OCI-LY3 (cell line): ENCODE measurements around the gene SEMA3C.
A peak's percentile ranks its signal among the peaks of the same experiment; 100 is the strongest.

ENCODE experiments used
- H2AFZ ChIP-seq: fragments of 200-600, 300-600 bp; shearing (Covaris generic); 2 replicates; pipeline ENCODE4 v1.6.0; 2014; ENCODE audit warnings: antibody characterized with exemption, low read depth, low read length
- H3K27ac ChIP-seq: fragments of 200-600, 300-600 bp; sonication (generic); 2 replicates; pipeline ENCODE4 v1.5.1; 2014; ENCODE audit warnings: mild to moderate bottlenecking, low read length, moderate library complexity, mixed read lengths
- H3K27me3 ChIP-seq: fragments of 200-600, 300-600 bp; sonication (generic); 2 replicates; pipeline ENCODE4 v1.6.1; 2014; ENCODE audit warnings: low read depth, low read length, mixed read lengths
- H3K36me3 ChIP-seq: fragments of 200-600, 300-600 bp; sonication (generic); replicated peaks from 2 replicates; pipeline ENCODE3; 2014; ENCODE audit warnings: low read depth, low read length, mixed read lengths
- H3K4me1 ChIP-seq: fragments of 300-600, 200-600 bp; sonication (generic); 2 replicates; pipeline ENCODE4 v1.6.1; 2014; ENCODE audit warnings: low read length, mixed read lengths
- H3K4me2 ChIP-seq: fragments of 200-600, 300-600 bp; sonication (generic); 2 replicates; pipeline ENCODE4 v1.6.1; 2014; ENCODE audit warnings: low read length, mixed read lengths
- H3K4me3 ChIP-seq: fragments of 300-600, 200-600 bp; sonication (generic); 2 replicates; pipeline ENCODE4 v1.5.1; 2014; ENCODE audit warnings: antibody characterized with exemption, mild to moderate bottlenecking, low read length, moderate library complexity
- H3K79me2 ChIP-seq: fragments of 300-600, 200-600 bp; shearing (Covaris generic); 2 replicates; pipeline ENCODE4 v1.6.1; 2014; ENCODE audit warnings: mild to moderate bottlenecking, low read length, mixed read lengths
- H3K9ac ChIP-seq: fragments of 300-600, 200-600 bp; shearing (Covaris generic); 2 replicates; pipeline ENCODE4 v1.6.0; 2014; ENCODE audit warnings: mild to moderate bottlenecking, low read length, moderate library complexity
- H3K9me3 ChIP-seq: fragments of 200-600, 300-600 bp; shearing (Covaris generic); 2 replicates; pipeline ENCODE4 v1.6.1; 2014; ENCODE audit warnings: low read length, mixed read lengths; ENCODE audit not compliant: insufficient read depth
- H4K20me1 ChIP-seq: fragments of 200-600, 300-600 bp; sonication (generic); 2 replicates; pipeline ENCODE4 v1.6.1; 2016; ENCODE audit warnings: low read length, mixed read lengths; ENCODE audit not compliant: insufficient read depth
- EZH2phosphoT487 ChIP-seq: fragments of 200-600 bp; shearing (Covaris generic); IDR thresholded peaks from 2 replicates; pipeline ENCODE4 v1.6.1; 2018; ENCODE audit warnings: antibody characterized with exemption, mixed run types, low read depth
- TF ChIP-seq, protein P1 (sequence below): fragments of 200-600, 300-600 bp; sonication (generic); IDR thresholded peaks from 2 replicates; pipeline ENCODE4 v1.5.1; 2014; ENCODE audit warnings: antibody characterized with exemption, low read length, low read depth

Gene SEMA3C

GRCh38 chr7:80735330-80735729, 183.5 kb downstream of the SEMA3C start:
- Histone ChIP-seq H3K4me1 (peaks cover 6% of the 10 kb centered on the region; the same call in 1 of the 2 replicates), H4K20me1 (no peaks in the 10 kb centered on the region), H3K27me3 (no peaks in the 10 kb centered on the region), H3K79me2 (no peaks in the 10 kb centered on the region), H3K27ac (no peak overlapping the region), H2AFZ (no peak overlapping the region), H3K4me2 (no peak overlapping the region), H3K4me3 (no peak overlapping the region), H3K9ac (no peak overlapping the region), H3K36me3 (no peaks in the 10 kb centered on the region), H3K9me3 (no peaks in the 10 kb centered on the region)
- no peak for TF ChIP-seq EZH2phosphoT487
- TF ChIP-seq, protein P1, sequence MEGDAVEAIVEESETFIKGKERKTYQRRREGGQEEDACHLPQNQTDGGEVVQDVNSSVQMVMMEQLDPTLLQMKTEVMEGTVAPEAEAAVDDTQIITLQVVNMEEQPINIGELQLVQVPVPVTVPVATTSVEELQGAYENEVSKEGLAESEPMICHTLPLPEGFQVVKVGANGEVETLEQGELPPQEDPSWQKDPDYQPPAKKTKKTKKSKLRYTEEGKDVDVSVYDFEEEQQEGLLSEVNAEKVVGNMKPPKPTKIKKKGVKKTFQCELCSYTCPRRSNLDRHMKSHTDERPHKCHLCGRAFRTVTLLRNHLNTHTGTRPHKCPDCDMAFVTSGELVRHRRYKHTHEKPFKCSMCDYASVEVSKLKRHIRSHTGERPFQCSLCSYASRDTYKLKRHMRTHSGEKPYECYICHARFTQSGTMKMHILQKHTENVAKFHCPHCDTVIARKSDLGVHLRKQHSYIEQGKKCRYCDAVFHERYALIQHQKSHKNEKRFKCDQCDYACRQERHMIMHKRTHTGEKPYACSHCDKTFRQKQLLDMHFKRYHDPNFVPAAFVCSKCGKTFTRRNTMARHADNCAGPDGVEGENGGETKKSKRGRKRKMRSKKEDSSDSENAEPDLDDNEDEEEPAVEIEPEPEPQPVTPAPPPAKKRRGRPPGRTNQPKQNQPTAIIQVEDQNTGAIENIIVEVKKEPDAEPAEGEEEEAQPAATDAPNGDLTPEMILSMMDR: no peak

- no peak overlapping the region for H3K27ac ChIP-seq
- H3K9me3 ChIP-seq: no peaks in the 10 kb centered on the region
- no peak overlapping the region for H3K9ac ChIP-seq
- H3K4me3 ChIP-seq: no peak overlapping the region
- no peak for TF ChIP-seq EZH2phosphoT487
- TF ChIP-seq, protein P1: no peak
- no peaks in the 10 kb centered on the region for H4K20me1 ChIP-seq
- H3K36me3 ChIP-seq: no peaks in the 10 kb centered on the region
- H3K4me1 ChIP-seq: peaks cover 6% of the 10 kb centered on the region; the same call in 1 of the 2 replicates
- no peak overlapping the region for H2AFZ ChIP-seq
- H3K4me2 ChIP-seq: no peak overlapping the region
- H3K79me2 ChIP-seq: no peaks in the 10 kb centered on the region
- no peaks in the 10 kb centered on the region for H3K27me3 ChIP-seq
These were observed 184.8 kb downstream of the SEMA3C start for GRCh38 chr7:80734011-80734410.

DNA sequence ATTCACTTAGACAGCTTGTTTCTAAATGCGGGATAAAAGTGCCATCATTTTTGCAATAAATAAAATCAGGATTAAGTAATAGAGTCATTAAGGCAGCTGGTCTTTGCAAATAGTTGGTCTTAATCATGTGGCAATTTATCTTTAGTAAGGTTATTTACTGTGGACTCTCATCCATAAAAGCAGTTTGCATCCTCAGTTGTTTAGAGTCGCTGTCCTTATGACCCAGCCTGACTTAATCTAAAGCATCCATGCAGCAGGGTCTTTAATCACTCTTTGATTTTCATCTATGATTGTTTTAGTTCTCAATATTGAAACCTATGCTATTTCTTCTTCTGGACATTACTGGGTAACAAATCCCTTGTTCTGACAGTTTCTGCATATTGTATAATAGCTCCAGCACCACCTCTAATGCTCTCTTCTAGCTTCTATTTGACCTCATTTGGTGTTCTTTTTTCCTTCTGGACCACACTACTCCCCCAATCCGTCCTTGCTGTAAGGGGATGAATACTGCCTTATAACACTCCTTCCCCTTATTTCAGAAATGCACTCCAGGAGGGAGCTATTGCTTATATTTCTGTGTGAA, 185.4 kb downstream of the SEMA3C start:
- H3K4me3 ChIP-seq: no peak overlapping the region
- H3K9ac ChIP-seq: no peak overlapping the region
- no peaks in the 10 kb centered on the region for H4K20me1 ChIP-seq
- H3K4me2 ChIP-seq: no peak overlapping the region
- no peaks in the 10 kb centered on the region for H3K79me2 ChIP-seq
- TF ChIP-seq, protein P1: no peak
- TF ChIP-seq EZH2phosphoT487: no peak
- H3K9me3 ChIP-seq: no peaks in the 10 kb centered on the region
- no peak overlapping the region for H2AFZ ChIP-seq
- H3K27me3 ChIP-seq: no peaks in the 10 kb centered on the region
- H3K27ac ChIP-seq: no peak overlapping the region
- no peaks in the 10 kb centered on the region for H3K36me3 ChIP-seq
- H3K4me1 ChIP-seq: peaks cover 6% of the 10 kb centered on the region; the same call in 1 of the 2 replicates

DNA sequence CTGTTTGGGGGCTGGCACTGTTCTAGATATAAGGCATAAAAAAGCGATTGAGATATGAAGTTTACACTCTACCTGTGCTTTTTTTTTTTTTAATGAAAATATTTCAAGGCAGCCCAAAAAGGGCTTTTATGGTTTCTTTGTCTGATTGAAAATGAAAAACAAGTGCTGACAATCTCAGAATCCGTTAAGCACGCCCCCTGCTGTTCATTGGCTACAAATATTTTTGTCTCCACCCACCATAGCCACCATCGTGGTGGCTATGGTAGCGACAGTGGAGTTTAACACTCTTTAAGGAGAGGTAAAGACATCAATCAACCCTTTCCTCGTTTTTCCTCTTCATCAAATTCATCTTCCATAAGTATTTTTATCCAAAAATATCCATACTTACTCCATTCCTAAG, 186.2 kb downstream of the SEMA3C start:
- no peaks in the 10 kb centered on the region for H3K27me3 ChIP-seq
- no peaks in the 10 kb centered on the region for H3K9me3 ChIP-seq
- no peak for TF ChIP-seq EZH2phosphoT487
- TF ChIP-seq, protein P1: peak; percentile 53
- H4K20me1 ChIP-seq: no peaks in the 10 kb centered on the region
- no peak overlapping the region for H3K27ac ChIP-seq
- no peak overlapping the region for H3K9ac ChIP-seq
- H3K4me1 ChIP-seq: peaks cover 6% of the 10 kb centered on the region; the same call in 1 of the 2 replicates
- peak overlapping the region; percentile 33; the same call in 1 of the 2 replicates for H3K4me3 ChIP-seq
- H2AFZ ChIP-seq: peak overlapping the region; percentile 62
- peak overlapping the region; percentile 31; the same call in 1 of the 2 replicates for H3K4me2 ChIP-seq
- H3K79me2 ChIP-seq: no peaks in the 10 kb centered on the region
- H3K36me3 ChIP-seq: no peaks in the 10 kb centered on the region
